Colonic mucosa (tissue), 4 donors: ENCODE data around the gene CNTN4. TPM values are rescaled to one million over a fixed set of nuclear protein-coding genes. Genes with fewer than 3 reads are reported as not detected.

ENCODE experiments used
- DNase-seq: peaks from one replicate; pipeline ENCODE4 v3.0.0-alpha.2; 2020
- H3K27ac ChIP-seq: fragments of 200-600 bp; one replicate; pipeline ENCODE4 v1.8.0; 2021
- H3K27me3 ChIP-seq: fragments of 200-600 bp; one replicate; pipeline ENCODE4 v1.8.0; 2021
- H3K36me3 ChIP-seq: fragments of 200-600 bp; one replicate; pipeline ENCODE4 v1.8.0; 2021
- H3K4me1 ChIP-seq: fragments of 200-600 bp; one replicate; pipeline ENCODE4 v1.8.0; 2021; ENCODE audit warnings: mild to moderate bottlenecking
- H3K4me3 ChIP-seq: fragments of 200-600 bp; one replicate; pipeline ENCODE4 v1.8.0; 2021
- H3K9ac ChIP-seq, 2 donors: one replicate each; pipeline ENCODE4 v1.7.0; 2013; ENCODE audit warnings: control low read depth in 2 of 2, low read depth in 2 of 2, low read length in 2 of 2
- H3K9me3 ChIP-seq: fragments of 200-600 bp; one replicate; pipeline ENCODE4 v1.8.0; 2021
- CTCF ChIP-seq: fragments of 200-600 bp; IDR thresholded peaks from one replicate; pipeline ENCODE4 v1.8.0; 2022; ENCODE audit warnings: antibody characterized with exemption, mild to moderate bottlenecking
- intact Hi-C: fragments of 100-400 bp; cut with DNase I; formaldehyde crosslinking; loops from one replicate; pipeline ENCODE4 v1.14.1; 2022
- total RNA-seq, 2 donors: library from RNA; stranded (reverse); fragmentation: NEBNext Ultra II Directional in 1 of 2; extraction: Animal tissue kit (Norgen Biotek cat#: 25700) in 1 of 2; gene quantifications; one replicate each; pipeline ENCODE4 v1.2.1, GENCODE V29; 2021
- donor health status: healthy.
- donor health status: DM: no; HTN: no; CAD: no.
- donor health status: DM: no; HTN: no; CAD: no.

The CNTN4 gene
- total RNA-seq, 2 donors from 2014 or later, result 8.2 to 19.1 TPM

DNA sequence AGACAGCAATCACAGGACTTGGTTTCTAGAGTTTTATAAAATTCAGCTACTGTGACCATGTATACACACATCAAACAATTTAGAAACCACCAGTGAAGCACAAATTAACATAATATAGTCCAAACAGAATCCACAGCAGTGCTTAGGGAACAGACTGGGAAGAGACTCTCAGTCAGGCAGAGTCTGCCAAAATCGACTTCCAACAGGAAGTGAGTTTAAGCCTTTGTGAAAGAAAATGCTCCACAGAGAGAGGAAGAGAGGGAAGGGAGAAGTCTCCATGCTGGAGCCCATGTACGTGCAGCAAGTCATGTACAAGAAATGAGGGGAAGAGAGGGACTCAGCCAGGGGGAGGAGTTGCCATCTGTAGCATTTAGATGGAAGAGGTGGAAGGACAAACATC is 838.9 kb downstream of the CNTN4 start:
- H3K4me1 ChIP-seq, result no peaks in the 10 kb centered on the region
- H3K27me3 ChIP-seq, result no peaks in the 10 kb centered on the region
- H3K9me3 ChIP-seq, result no peaks in the 10 kb centered on the region
- DNase-seq, result no peak
- H3K36me3 ChIP-seq, result no peaks in the 10 kb centered on the region
- H3K9ac ChIP-seq, result no peak overlapping the region
- H3K4me3 ChIP-seq, result no peak overlapping the region
- intact Hi-C loops, result no loop called here
- no peak for TF ChIP-seq CTCF
- H3K27ac ChIP-seq, result no peak overlapping the region

DNA sequence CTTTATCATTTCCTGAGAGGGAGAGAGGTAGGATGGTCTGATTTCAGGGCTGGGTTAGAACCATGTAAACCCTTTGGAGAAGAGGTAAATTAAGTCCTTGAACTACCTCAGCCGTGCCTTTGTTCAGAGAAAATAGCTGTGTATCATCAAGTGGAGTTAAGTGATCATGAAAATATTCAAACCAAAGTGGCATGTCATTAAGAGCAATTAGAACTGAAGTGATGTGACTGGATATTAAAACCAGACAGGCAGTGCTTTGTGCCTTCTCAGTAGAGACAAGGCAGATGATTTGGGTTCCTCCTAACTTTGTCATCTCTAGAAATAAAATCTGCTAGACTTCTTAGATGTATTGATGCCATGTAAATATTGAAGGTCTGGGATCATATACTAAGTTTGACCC is 840.0 kb downstream of the CNTN4 start:
- TF ChIP-seq CTCF, result no peak
- Histone ChIP-seq H3K9me3 (no peaks in the 10 kb centered on the region), H3K9ac (no peak overlapping the region), H3K4me3 (no peak overlapping the region), H3K36me3 (no peaks in the 10 kb centered on the region), H3K4me1 (no peaks in the 10 kb centered on the region), H3K27ac (no peak overlapping the region), H3K27me3 (no peaks in the 10 kb centered on the region)
- DNase-seq, result no peak
- intact Hi-C loops, result no loop called here

- Histone ChIP-seq H3K27ac (no peak overlapping the region), H3K9ac (no peak overlapping the region), H3K36me3 (no peaks in the 10 kb centered on the region), H3K4me3 (no peak overlapping the region), H3K4me1 (no peaks in the 10 kb centered on the region), H3K9me3 (no peaks in the 10 kb centered on the region), H3K27me3 (no peaks in the 10 kb centered on the region)
- DNase-seq, result no peak
- intact Hi-C loops, result no loop called here
- no peak for TF ChIP-seq CTCF
Measured at GRCh38 chr3:2940062-2940461, 841.4 kb downstream of the CNTN4 start.

- Histone ChIP-seq H3K4me1 (no peaks in the 10 kb centered on the region), H3K27ac (no peak overlapping the region), H3K4me3 (no peak overlapping the region), H3K9ac (no peak overlapping the region), H3K9me3 (no peaks in the 10 kb centered on the region), H3K27me3 (no peaks in the 10 kb centered on the region), H3K36me3 (no peaks in the 10 kb centered on the region)
- no peak for TF ChIP-seq CTCF
- DNase-seq, result no peak
- intact Hi-C loops, result no loop called here
Measured at GRCh38 chr3:2944628-2945027, 846.0 kb downstream of the CNTN4 start.

- Histone ChIP-seq H3K27me3 (no peaks in the 10 kb centered on the region), H3K4me1 (no peaks in the 10 kb centered on the region), H3K9me3 (no peaks in the 10 kb centered on the region), H3K36me3 (no peaks in the 10 kb centered on the region), H3K27ac (no peak overlapping the region), H3K4me3 (no peak overlapping the region), H3K9ac (no peak overlapping the region)
- DNase-seq, result no peak
- intact Hi-C loops, result no loop called here
- no peak for TF ChIP-seq CTCF
Measured at GRCh38 chr3:2945121-2945520, 846.5 kb downstream of the CNTN4 start.

DNA sequence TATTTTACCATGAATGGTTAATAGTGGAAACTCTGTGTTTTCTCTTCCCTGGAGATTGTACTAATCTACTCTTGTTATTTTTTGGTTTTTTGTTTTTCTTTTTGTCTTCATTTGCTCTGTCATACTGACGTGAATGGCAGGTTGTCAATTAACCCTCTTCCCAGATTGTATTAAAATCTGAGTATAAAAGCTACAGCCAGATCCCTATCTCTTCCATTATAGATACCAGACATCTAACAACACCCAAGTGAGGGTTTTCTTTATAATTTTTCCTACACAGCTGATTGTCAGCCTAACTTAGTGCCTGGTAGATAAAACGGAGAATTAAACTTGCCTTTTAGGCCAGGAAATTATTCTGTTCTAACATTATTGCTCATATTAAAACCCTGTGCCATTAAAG is 848.9 kb downstream of the CNTN4 start:
- Histone ChIP-seq H3K36me3 (no peaks in the 10 kb centered on the region), H3K27me3 (no peaks in the 10 kb centered on the region), H3K9ac (no peak overlapping the region), H3K4me1 (no peaks in the 10 kb centered on the region), H3K9me3 (no peaks in the 10 kb centered on the region), H3K4me3 (no peak overlapping the region), H3K27ac (no peak overlapping the region)
- DNase-seq, result no peak
- intact Hi-C loops, result no loop called here
- TF ChIP-seq CTCF, result no peak
